ENCODE results near the gene MAN2B2.

GRCh38 chr4:6612961-6613675, 38.1 kb downstream of the MAN2B2 start:
- TF ChIP-seq POLR2A (IDR thresholded peaks at IDR 0.05; ENCODE audit: low read depth, low read length) (no peak), POLR2AphosphoS5 (IDR thresholded peaks at IDR 0.05; ENCODE audit: low read depth, low read length) (no peak), TAF1 (IDR thresholded peaks at IDR 0.05; ENCODE audit: borderline replicate concordance, low read depth, low read length) (no peak)
